Esophagus muscularis mucosa (tissue), 4 donors: ENCODE data around the gene SALL2. TPM values are rescaled to one million over a fixed set of nuclear protein-coding genes. Genes with fewer than 3 reads are reported as not detected.

Experiments
- DNase-seq: peaks from one replicate; pipeline ENCODE4 v3.0.0-alpha.2; 2017; ENCODE audit errors: extremely low spot score
- H3K27ac ChIP-seq, 4 donors: fragments of 200-600 bp; sonication (generic); replicated peaks in 1 of 4; 1 replicate in 3 of 4; 2 replicates in 1 of 4; pipeline ENCODE4 v1.5.1; 2016 to 2019; ENCODE audit warnings: mild to moderate bottlenecking in 1 of 4
- H3K27me3 ChIP-seq, 4 donors: fragments of 200-600 bp; sonication (generic); one replicate each; pipeline versions ENCODE4 v1.5.1 to v1.6.0; 2016 to 2019
- H3K36me3 ChIP-seq, 4 donors: fragments of 200-600 bp; sonication (generic); one replicate each; pipeline ENCODE4 v1.5.1; 2016 to 2019
- H3K4me1 ChIP-seq, 4 donors: fragments of 200-600 bp; sonication (generic); one replicate each; pipeline ENCODE4 v1.5.1; 2016 to 2019
- H3K4me3 ChIP-seq, 4 donors: fragments of 200-600 bp; sonication (generic); 1 replicate in 2 of 4; 2 replicates in 2 of 4; pipeline ENCODE4 v1.5.1; 2016 to 2019; ENCODE audit warnings: mild to moderate bottlenecking in 4 of 4, moderate library complexity in 1 of 4
- H3K9me3 ChIP-seq, 4 donors: fragments of 200-600 bp; sonication (generic); 1 replicate in 3 of 4; 2 replicates in 1 of 4; pipeline ENCODE4 v1.5.1; 2016 to 2019
- CTCF ChIP-seq, 3 experiments: fragments of 200-600 bp in 2 of 3; fragments of 450-650 bp in 1 of 3; sonication (generic) in 2 of 3; IDR thresholded peaks; one replicate each; pipeline ENCODE4 v1.5.1; 2017 to 2019; ENCODE audit warnings: antibody characterized with exemption in 3 of 3, mild to moderate bottlenecking in 2 of 3, moderate library complexity in 1 of 3
- EP300 ChIP-seq: sonication (generic); formaldehyde crosslinking; IDR thresholded peaks from one replicate; pipeline ENCODE4 v1.6.1; 2017; ENCODE audit warnings: antibody characterized with exemption
- POLR2A ChIP-seq: fragments of 450-650 bp; IDR thresholded peaks from one replicate; pipeline ENCODE4 v1.6.1; 2017; ENCODE audit warnings: antibody characterized with exemption, moderate library complexity, mild to moderate bottlenecking, low read depth
- POLR2AphosphoS5 ChIP-seq, 2 donors: sonication (generic); formaldehyde crosslinking; IDR thresholded peaks; one replicate each; pipeline ENCODE4 v1.6.1; 2017; ENCODE audit warnings: antibody characterized with exemption in 2 of 2
- WGBS: methylation state at CpG from one replicate; pipeline ENCODE4 v1.1.5; 2018; 5-methylcytosine and 5-hydroxymethylcytosine counted together
- intact Hi-C: fragments of 100-400 bp; cut with DNase I; formaldehyde crosslinking; loops from one replicate; pipeline ENCODE4 v1.15.1; 2023
- total RNA-seq, 4 donors: library from RNA; depleted of rRNA; stranded (reverse); fragments of >200 nt; gene quantifications; one replicate each; pipeline versions ENCODE4 v1.1.0 to v1.2.1, GENCODE V29; 2016

SALL2 gene
- total RNA-seq, 4 donors from 2014 or later = 8.3 to 21.6 (median 15.2) TPM

- no peak for DNase-seq
- Histone ChIP-seq H3K36me3 (peaks cover 42 to 100% (median 93%) of the 10 kb centered on the region in 4 donors), H3K4me1 (peaks cover 0 to 10% (median 0%) of the 10 kb centered on the region in 4 donors), H3K27me3 (no peaks in the 10 kb centered on the region), H3K4me3 (no peak overlapping the region), H3K9me3 (no peaks in the 10 kb centered on the region), H3K27ac (peak overlapping the region in 1 of 4 donors; percentile 40)
- peak; percentile 36 to 49 (median 48) for TF ChIP-seq CTCF (IDR thresholded peaks at IDR 0.05)
- TF ChIP-seq POLR2AphosphoS5 (IDR thresholded peaks at IDR 0.05) = no peak
- intact Hi-C loops = loop anchor here (1.0 kb wide), 1 partner anchor 58 kb away; no protein-coding TSS in a partner anchor
- 56% methylated on average over 5 of the region's 5 CpGs for WGBS
Measured at GRCh38 chr14:21498540-21499526, 27.3 kb downstream of the SALL2 start.

DNA sequence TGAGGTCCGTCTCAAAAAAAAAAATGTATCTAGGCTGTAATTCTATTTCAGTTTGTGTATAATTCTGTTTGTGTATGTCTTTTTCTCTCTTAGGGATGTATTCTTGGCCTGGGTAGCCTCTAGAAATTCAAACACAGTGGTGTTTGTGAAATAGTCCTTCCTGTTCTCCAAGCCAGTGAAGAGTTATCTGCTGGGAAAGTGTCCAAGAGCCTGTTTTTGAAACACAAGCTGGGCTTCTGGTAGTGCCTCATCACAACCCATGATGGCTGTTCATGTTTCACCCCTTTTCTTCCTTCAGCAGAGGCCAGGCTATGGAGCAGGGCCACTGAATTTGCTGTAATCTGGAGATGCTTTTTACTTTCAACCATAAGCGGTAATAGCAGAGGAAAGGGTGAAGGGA, 29.7 kb downstream of the SALL2 start:
- intact Hi-C loops = no loop called here
- H3K27me3 ChIP-seq = no peaks in the 10 kb centered on the region
- 80% methylated on average over 2 of the region's 2 CpGs for WGBS
- DNase-seq = no peak
- H3K36me3 ChIP-seq = peaks cover 58 to 100% (median 94%) of the 10 kb centered on the region in 4 donors
- TF ChIP-seq POLR2A (no peak), POLR2AphosphoS5 (IDR thresholded peaks at IDR 0.05) (no peak), CTCF (IDR thresholded peaks at IDR 0.05) (no peak), EP300 (no peak)
- no peak overlapping the region for H3K4me3 ChIP-seq
- no peaks in the 10 kb centered on the region for H3K9me3 ChIP-seq
- peaks cover 0 to 10% (median 0%) of the 10 kb centered on the region in 4 donors for H3K4me1 ChIP-seq
- no peak overlapping the region for H3K27ac ChIP-seq

DNA sequence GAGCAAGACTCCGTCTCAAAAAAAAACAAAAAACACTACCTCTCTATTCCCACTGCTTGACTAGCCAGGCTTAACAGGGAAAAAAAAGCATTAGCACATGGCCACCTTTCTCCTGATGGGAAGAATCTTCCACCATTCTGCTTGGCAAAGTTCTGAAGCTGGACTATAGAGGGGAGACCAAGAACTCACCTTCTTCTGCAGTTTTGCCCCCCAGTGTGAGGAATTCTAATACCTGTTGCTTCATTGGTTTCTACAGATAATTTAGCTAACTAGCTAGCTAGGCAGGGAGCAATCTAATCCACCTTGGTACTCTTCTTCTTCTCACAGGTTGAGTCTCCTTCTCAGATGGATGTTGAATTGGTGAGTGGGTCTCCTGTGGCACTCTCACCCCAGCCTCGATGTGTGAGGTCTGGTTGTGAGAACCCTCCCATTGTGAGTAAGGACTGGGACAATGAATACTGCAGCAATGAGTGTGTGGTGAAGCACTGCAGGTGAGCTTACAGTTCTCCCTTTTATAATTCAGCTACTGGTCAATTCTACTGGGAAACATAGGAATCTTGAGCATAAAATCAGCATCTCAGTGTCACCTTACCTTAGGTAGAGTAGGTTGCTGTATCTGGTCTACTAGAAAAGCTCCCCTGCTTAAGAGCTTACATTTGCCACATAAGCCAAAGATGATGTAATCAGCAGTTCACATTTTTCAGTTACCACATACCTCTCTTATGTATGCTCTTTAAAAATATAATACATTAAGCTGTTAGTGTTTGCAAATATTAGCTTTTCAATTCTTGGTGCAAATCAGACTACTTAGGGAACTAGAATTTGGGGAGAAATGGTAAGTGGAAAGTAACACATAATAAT, 31.0 kb downstream of the SALL2 start:
- TF ChIP-seq CTCF (IDR thresholded peaks at IDR 0.05) = no peak
- no peak for TF ChIP-seq EP300
- TF ChIP-seq POLR2AphosphoS5 (IDR thresholded peaks at IDR 0.05) = no peak
- TF ChIP-seq POLR2A = no peak
- no peak overlapping the region for H3K4me3 ChIP-seq
- H3K36me3 ChIP-seq = peaks cover 72 to 100% (median 94%) of the 10 kb centered on the region in 4 donors
- no peak for DNase-seq
- no peaks in the 10 kb centered on the region for H3K9me3 ChIP-seq
- peaks cover 0 to 10% (median 0%) of the 10 kb centered on the region in 4 donors for H3K4me1 ChIP-seq
- no peaks in the 10 kb centered on the region for H3K27me3 ChIP-seq
- intact Hi-C loops = no loop called here
- no peak overlapping the region for H3K27ac ChIP-seq
- 50% methylated on average over 2 of the region's 2 CpGs for WGBS

- Histone ChIP-seq H3K27ac (no peak overlapping the region), H3K4me1 (peaks cover 0 to 13% (median 5%) of the 10 kb centered on the region in 4 donors), H3K27me3 (no peaks in the 10 kb centered on the region), H3K4me3 (no peak overlapping the region), H3K9me3 (no peaks in the 10 kb centered on the region), H3K36me3 (peaks cover 29 to 54% (median 49%) of the 10 kb centered on the region in 4 donors)
- intact Hi-C loops = no loop called here
- no peak for DNase-seq
- TF ChIP-seq POLR2AphosphoS5 (IDR thresholded peaks at IDR 0.05) (no peak), CTCF (IDR thresholded peaks at IDR 0.05) (no peak), EP300 (no peak), POLR2A (no peak)
- WGBS = 78% methylated on average over 1 of the region's 1 CpG
Measured at GRCh38 chr14:21486640-21487087, 39.5 kb downstream of the SALL2 start.
